ENCODE measurements around the gene PIAS1. TPM values are rescaled to one million over a fixed set of nuclear protein-coding genes. Genes with fewer than 3 reads are reported as not detected.
A peak's percentile ranks its signal among the peaks of the same experiment; 100 is the strongest.

Gene PIAS1
- total RNA-seq, 4 donors from 2014 or later = 31.6 to 70.9 (median 40.3) TPM

DNA sequence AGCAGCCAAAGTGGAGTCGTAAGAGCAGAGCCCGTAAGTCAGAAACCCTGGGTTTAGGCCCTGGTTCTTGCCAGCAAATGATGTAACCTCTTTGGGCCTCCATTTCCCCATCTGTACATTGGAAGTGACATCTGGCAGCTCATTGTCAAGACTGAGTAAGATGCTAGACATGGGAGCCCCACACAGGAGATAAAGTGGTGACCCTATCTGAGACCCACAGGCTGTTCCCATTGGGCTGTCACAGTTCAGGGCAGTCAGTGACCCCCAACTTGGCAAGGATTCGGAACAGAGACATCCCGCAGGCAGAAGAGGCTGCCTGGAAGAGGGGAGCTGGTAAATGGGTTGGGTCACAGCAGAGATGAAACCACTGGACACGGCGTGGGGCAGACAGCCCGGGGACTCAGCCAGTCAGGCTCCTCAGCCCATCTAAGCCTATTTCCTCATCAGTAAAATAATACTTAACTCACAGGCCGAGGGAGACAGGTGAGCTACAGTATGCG is 173.6 kb downstream of the PIAS1 start:
- no peak for TF ChIP-seq CTCF (IDR thresholded peaks at IDR 0.05)
- no peak for DNase-seq (ENCODE audit: low spot score)
- ATAC-seq (ENCODE audit: low FRiP score) = no peak

GRCh38 chr15:68228143-68228970 is 174.2 kb downstream of the PIAS1 start:
- TF ChIP-seq CTCF (IDR thresholded peaks at IDR 0.05) = no peak
- DNase-seq (ENCODE audit: low spot score) (no peak), ATAC-seq (ENCODE audit: low FRiP score) (no peak)

DNA sequence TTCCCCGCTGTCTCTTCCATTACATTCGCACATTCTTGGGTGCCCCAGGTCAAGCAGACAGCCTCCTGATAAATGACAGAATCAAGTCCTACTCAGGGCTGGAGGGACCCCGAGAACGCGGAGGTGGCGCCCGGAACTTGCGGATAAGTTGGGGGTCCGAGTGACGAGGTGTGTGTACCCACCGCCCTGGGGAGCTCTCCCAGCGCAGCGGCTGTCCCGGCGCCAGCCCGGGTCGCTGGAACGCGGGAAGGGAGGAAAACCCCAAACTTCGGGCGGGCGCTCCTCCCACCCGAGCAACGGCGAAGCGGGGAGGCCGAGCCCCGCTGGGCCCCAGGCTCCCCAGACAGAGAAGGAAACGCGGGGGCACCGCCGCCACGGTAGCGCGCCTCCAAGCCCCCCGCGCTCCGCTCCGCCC is 174.9 kb downstream of the PIAS1 start:
- ATAC-seq (ENCODE audit: low FRiP score) (peak; percentile 2), DNase-seq (ENCODE audit: low spot score) (no peak)
- TF ChIP-seq CTCF (IDR thresholded peaks at IDR 0.05) = no peak

- no peak for TF ChIP-seq CTCF (IDR thresholded peaks at IDR 0.05)
- peak; percentile 96 for ATAC-seq (ENCODE audit: low FRiP score)
- DNase-seq (ENCODE audit: low spot score) = peak; percentile 48
These were observed 175.5 kb downstream of the PIAS1 start, which contains the start of gene CLN6 for GRCh38 chr15:68229386-68230156. Gene CLN6 (minus strand): TSS chr15:68229728. CDS start chr15:68229584, 144 bp downstream.

DNA sequence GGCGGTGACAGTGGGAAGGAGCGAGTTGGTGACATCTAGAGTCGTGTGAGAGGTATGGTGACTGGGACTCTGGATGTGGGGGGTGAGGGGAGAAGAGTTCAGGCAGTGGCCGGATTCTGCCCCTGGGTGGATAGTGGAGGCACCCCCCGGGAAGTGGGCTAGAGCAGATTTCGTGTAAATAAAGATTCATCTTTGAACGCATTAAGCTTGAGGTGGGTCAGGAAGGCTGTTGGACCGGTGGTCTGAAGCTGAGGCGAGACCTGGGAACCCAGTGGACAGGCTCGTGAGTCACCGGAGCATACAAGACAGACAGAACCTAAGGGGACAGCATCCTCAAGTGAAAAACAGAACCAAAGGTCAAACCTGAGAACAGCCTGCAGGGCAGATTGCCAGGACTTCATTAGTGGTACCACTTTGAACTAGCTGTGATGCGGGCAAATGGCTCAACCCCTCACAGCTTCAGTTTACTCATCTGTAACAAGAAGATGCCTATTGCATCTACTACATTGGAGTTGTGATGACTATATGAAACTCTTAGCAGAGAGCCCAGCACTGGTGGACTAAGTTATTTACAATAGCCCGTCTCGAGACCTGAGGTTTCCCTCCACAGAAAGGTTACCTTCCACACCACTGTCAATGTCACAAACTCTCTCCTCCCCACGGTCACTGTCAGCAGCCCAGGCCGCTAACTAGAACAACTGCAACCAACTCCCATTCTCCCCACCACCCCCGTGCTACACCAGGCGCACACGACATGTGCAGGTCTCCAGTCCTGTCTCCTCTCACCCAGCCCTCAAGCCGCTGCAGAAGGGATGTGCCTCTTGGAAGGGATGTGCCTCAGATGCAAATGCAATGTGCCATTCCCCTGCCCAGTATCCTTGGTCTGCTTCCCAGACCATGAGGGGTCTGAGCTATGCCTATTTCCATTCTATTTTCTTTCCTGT is 176.3 kb downstream of the PIAS1 start:
- DNase-seq (ENCODE audit: low spot score) (no peak), ATAC-seq (ENCODE audit: low FRiP score) (no peak)
- no peak for TF ChIP-seq CTCF (IDR thresholded peaks at IDR 0.05)

- TF ChIP-seq CTCF (IDR thresholded peaks at IDR 0.05) = no peak
- DNase-seq (ENCODE audit: low spot score) (no peak), ATAC-seq (ENCODE audit: low FRiP score) (no peak)
These were observed 177.1 kb downstream of the PIAS1 start for GRCh38 chr15:68231102-68231818.

Measured in omental fat pad (tissue), 4 donors.